B cell (primary cell): Measurements from ENCODE around the gene VTI1A. TPM values are rescaled to one million over a fixed set of nuclear protein-coding genes. Genes with fewer than 3 reads are reported as not detected.

Experiments
- ATAC-seq: fragments of 200-7000 bp; cut with Tn5 transposase; one replicate; pipeline ENCODE4 v1.10.0; 2021; ENCODE audit warnings: low read depth, mild to moderate bottlenecking, moderate number of reproducible peaks, moderate library complexity
- CTCF ChIA-PET: fragments of 350-600 bp; sonication (Branson Sonifier 250); formaldehyde crosslinking; loops from one replicate; lab custom pipeline; 2021; ENCODE audit warnings: antibody characterized with exemption, inconsistent platforms; lab: Charles Lee
- POLR2A ChIA-PET: fragments of 350-600 bp; sonication (Branson Sonifier 250); formaldehyde crosslinking; loops from one replicate; lab custom pipeline; 2021; ENCODE audit warnings: antibody characterized with exemption; lab: Charles Lee
- DNase-seq: peaks from one replicate; pipeline ENCODE4 v3.0.0; 2013
- H2AFZ ChIP-seq: 2 replicates; pipeline ENCODE4 v1.6.1; 2012; ENCODE audit warnings: mild to moderate bottlenecking, low read depth, low read length; ENCODE audit not compliant: insufficient read depth, poor library complexity, severe bottlenecking
- H3K27ac ChIP-seq, 2 donors: 1 replicate in 1 of 2; 2 replicates in 1 of 2; pipeline ENCODE4 v1.5.1; 2012 to 2013; ENCODE audit warnings: low read length in 2 of 2, mild to moderate bottlenecking in 2 of 2, moderate library complexity in 1 of 2
- H3K27me3 ChIP-seq, 4 experiments: fragments of 200-600 bp in 1 of 4; sonication (generic) in 1 of 4; replicated peaks in 1 of 4; 1 replicate in 2 of 4; 2 replicates in 2 of 4; pipeline versions ENCODE4 v1.6.1 to v1.7.0; 2013 to 2016; ENCODE audit warnings: low read length in 3 of 4, mild to moderate bottlenecking in 2 of 4, mixed read lengths in 1 of 4, moderate library complexity in 1 of 4; ENCODE audit not compliant: insufficient read depth in 4 of 4, control insufficient read depth in 3 of 4; ENCODE audit errors: control extremely low read depth in 1 of 4
- H3K36me3 ChIP-seq, 2 experiments: replicated peaks in 1 of 2; 1 replicate in 1 of 2; 2 replicates in 1 of 2; pipeline versions ENCODE4 v1.6.1 to v1.7.1; 2013; ENCODE audit warnings: low read length in 1 of 2; ENCODE audit not compliant: insufficient read depth in 2 of 2, control insufficient read depth in 1 of 2; ENCODE audit errors: control extremely low read depth in 1 of 2, extremely low read depth in 1 of 2
- H3K4me1 ChIP-seq, 2 donors: fragments of 200-600 bp in 1 of 2; sonication (generic) in 1 of 2; 1 replicate in 1 of 2; 2 replicates in 1 of 2; pipeline versions ENCODE4 v1.5.1 to v1.6.1; 2013 to 2017; ENCODE audit warnings: low read length in 2 of 2; ENCODE audit not compliant: control insufficient read depth in 2 of 2, insufficient read depth in 2 of 2
- H3K4me2 ChIP-seq: replicated peaks from 2 replicates; pipeline ENCODE3; 2012; ENCODE audit warnings: mild to moderate bottlenecking, low read depth, low read length; ENCODE audit not compliant: poor library complexity, severe bottlenecking
- H3K4me3 ChIP-seq, 5 experiments: fragments of 200-600 bp in 1 of 5; sonication (generic) in 1 of 5; 1 replicate in 3 of 5; 2 replicates in 2 of 5; pipeline versions ENCODE4 v1.5.1 to v1.7.0; 2011 to 2016; ENCODE audit warnings: low read length in 4 of 5, mild to moderate bottlenecking in 4 of 5, low read depth in 2 of 5, control low read depth in 1 of 5, moderate library complexity in 1 of 5; ENCODE audit not compliant: insufficient read depth in 1 of 5; ENCODE audit errors: control extremely low read depth in 1 of 5, extremely low read depth in 1 of 5
- H3K79me2 ChIP-seq: fragments of 200-600 bp; sonication (generic); one replicate; pipeline ENCODE4 v1.6.0; 2016; ENCODE audit warnings: low read length; ENCODE audit not compliant: control insufficient read depth, insufficient read depth
- H3K9ac ChIP-seq: fragments of 200-600 bp; sonication (generic); 2 replicates; pipeline ENCODE4 v1.6.1; 2017; ENCODE audit warnings: mild to moderate bottlenecking, low read length, moderate library complexity
- H3K9me3 ChIP-seq, 3 donors: one replicate each; pipeline versions ENCODE4 v1.6.1 to v1.7.1; 2013; ENCODE audit warnings: low read length in 2 of 3; ENCODE audit not compliant: control insufficient read depth in 2 of 3, insufficient read depth in 1 of 3; ENCODE audit errors: control extremely low read depth in 1 of 3
- H4K20me1 ChIP-seq: 2 replicates; pipeline ENCODE4 v1.6.0; 2012; ENCODE audit warnings: mild to moderate bottlenecking, low read length; ENCODE audit not compliant: insufficient read depth, control insufficient read depth, poor library complexity, severe bottlenecking
- H3K27ac Mint-ChIP-seq: one replicate; pipeline ENCODE4 v1.8.0; 2021; ENCODE audit warnings: mixed read lengths
- H3K27me3 Mint-ChIP-seq: one replicate; pipeline ENCODE4 v1.8.0; 2021; ENCODE audit warnings: mixed read lengths
- H3K4me1 Mint-ChIP-seq: one replicate; pipeline ENCODE4 v1.8.0; 2021; ENCODE audit warnings: mixed read lengths
- H3K4me3 Mint-ChIP-seq: one replicate; pipeline ENCODE4 v1.8.0; 2021; ENCODE audit warnings: mixed read lengths
- H3K9me3 Mint-ChIP-seq: one replicate; pipeline ENCODE4 v1.8.0; 2022; ENCODE audit warnings: mixed read lengths; ENCODE audit not compliant: insufficient read depth
- CTCF ChIP-seq: fragments of 200-600 bp; IDR thresholded peaks from one replicate; pipeline ENCODE4 v1.8.0; 2022; ENCODE audit warnings: antibody characterized with exemption, mild to moderate bottlenecking
- EZH2 ChIP-seq: IDR thresholded peaks from 2 replicates; pipeline ENCODE4 v1.6.1; 2012; ENCODE audit warnings: borderline replicate concordance, low read depth, mild to moderate bottlenecking, moderate library complexity, low read length; ENCODE audit not compliant: insufficient read depth, poor library complexity, severe bottlenecking
- WGBS: methylation state at CpG from one replicate; pipeline ENCODE4 v1.1.5; 2013; ENCODE audit warnings: missing lambda C conversion rate; ENCODE audit not compliant: insufficient coverage; 5-methylcytosine and 5-hydroxymethylcytosine counted together
- intact Hi-C: fragments of 100-400 bp; cut with micrococcal nuclease; formaldehyde crosslinking; loops from one replicate; pipeline ENCODE4 v1.10.0; 2022
- polyA plus RNA-seq: library from polyadenylated mRNA; depleted of rRNA; stranded (reverse); fragments of >200 nt; gene quantifications from 2 replicates; pipeline ENCODE4 v1.2.3, GENCODE V29; 2012
- total RNA-seq, 2 donors: library from RNA; stranded (reverse); fragments of 120-200 nt in 1 of 2; gene quantifications; 1 replicate in 1 of 2; 2 replicates in 1 of 2; pipeline versions ENCODE4 v1.2.3 to v1.2.4, GENCODE V29; 2013 to 2022

The VTI1A gene
- total and polyA plus RNA-seq, 2 donors (not counting 1 experiment from before 2014, with no cell fraction given): 20.0 to 84.1 TPM

GRCh38 chr10:112533916-112534315, 86.9 kb downstream of the VTI1A start:
- H3K4me2 ChIP-seq: no peak overlapping the region
- peaks cover 3 to 5% of the 10 kb centered on the region in 2 experiments for H3K36me3 ChIP-seq
- peaks cover 5 to 8% of the 10 kb centered on the region in 2 donors for H3K4me1 ChIP-seq
- no peak overlapping the region for H2AFZ ChIP-seq
- H3K9ac ChIP-seq: no peak overlapping the region
- H3K27me3 ChIP-seq: no peaks in the 10 kb centered on the region
- DNase-seq: no peak
- H4K20me1 ChIP-seq: no peaks in the 10 kb centered on the region
- no peaks in the 10 kb centered on the region for H3K9me3 Mint-ChIP-seq
- H3K4me3 Mint-ChIP-seq: no peak overlapping the region
- no peak overlapping the region for H3K27ac Mint-ChIP-seq
- H3K9me3 ChIP-seq: peaks cover 0 to 1% (median 0%) of the 10 kb centered on the region in 3 donors
- peaks cover 20% of the 10 kb centered on the region for H3K4me1 Mint-ChIP-seq
- no peak overlapping the region for H3K4me3 ChIP-seq
- no peak for ATAC-seq
- ChIA-PET CTCF (no interaction called here), POLR2A (no interaction called here)
- H3K27ac ChIP-seq: no peak overlapping the region
- H3K79me2 ChIP-seq: no peaks in the 10 kb centered on the region
- no peaks in the 10 kb centered on the region for H3K27me3 Mint-ChIP-seq
- no peak for TF ChIP-seq EZH2
- TF ChIP-seq CTCF: no peak
- intact Hi-C loops: no loop called here
- WGBS: no CpG with 5 or more reads among the region's 1 CpG

- Histone ChIP-seq H3K27me3 (no peaks in the 10 kb centered on the region), H3K79me2 (no peaks in the 10 kb centered on the region), H3K4me1 (peaks cover 5 to 8% of the 10 kb centered on the region in 2 donors), H3K9me3 (no peaks in the 10 kb centered on the region), H2AFZ (no peak overlapping the region), H3K4me3 (no peak overlapping the region), H4K20me1 (no peaks in the 10 kb centered on the region), H3K36me3 (peaks cover 2 to 16% of the 10 kb centered on the region in 2 experiments), H3K27ac (no peak overlapping the region), H3K9ac (no peak overlapping the region), H3K4me2 (no peak overlapping the region)
- Mint-ChIP-seq H3K27ac (no peak overlapping the region), H3K4me1 (peaks cover 21% of the 10 kb centered on the region), H3K9me3 (no peaks in the 10 kb centered on the region), H3K4me3 (no peak overlapping the region), H3K27me3 (no peaks in the 10 kb centered on the region)
- TF ChIP-seq EZH2 (no peak), CTCF (no peak)
- DNase-seq: no peak
- ATAC-seq: no peak
- CTCF ChIA-PET: no interaction called here
- intact Hi-C loops: no loop called here
- POLR2A ChIA-PET: no interaction called here
- no CpG with 5 or more reads among the region's 3 CpGs for WGBS
Measured at GRCh38 chr10:112535531-112535951, 88.5 kb downstream of the VTI1A start.
